Muscle of leg (tissue), 11 donors: Measurements from ENCODE around the gene SKIC3. TPM values are rescaled to one million over a fixed set of nuclear protein-coding genes. Genes with fewer than 3 reads are reported as not detected.
A peak's percentile ranks its signal among the peaks of the same experiment; 100 is the strongest.

ENCODE experiments used
- DNase-seq: peaks from one replicate; pipeline ENCODE4 v3.0.0; 2013
- H3K27ac ChIP-seq: one replicate; pipeline ENCODE4 v1.5.1; 2013; ENCODE audit warnings: mild to moderate bottlenecking, low read length, control low read depth
- H3K27me3 ChIP-seq: one replicate; pipeline ENCODE4 v1.6.1; 2013; ENCODE audit warnings: low read length; ENCODE audit not compliant: control insufficient read depth, insufficient read depth
- H3K36me3 ChIP-seq: one replicate; pipeline ENCODE4 v1.6.1; 2013; ENCODE audit warnings: low read length; ENCODE audit not compliant: control insufficient read depth, insufficient read depth
- H3K4me1 ChIP-seq: one replicate; pipeline ENCODE4 v1.6.1; 2013; ENCODE audit warnings: low read length; ENCODE audit not compliant: control insufficient read depth, insufficient read depth
- H3K4me3 ChIP-seq: one replicate; pipeline ENCODE4 v1.5.1; 2013; ENCODE audit warnings: low read length, control low read depth
- H3K9me3 ChIP-seq: replicated peaks from 2 replicates; pipeline ENCODE4 v1.6.1; 2013; ENCODE audit warnings: low read depth, low read length; ENCODE audit not compliant: control insufficient read depth
- WGBS: methylation state at CpG from one replicate; pipeline ENCODE4 v1.1.5; 2013; ENCODE audit warnings: missing lambda C conversion rate; ENCODE audit not compliant: insufficient coverage; 5-methylcytosine and 5-hydroxymethylcytosine counted together
- polyA plus RNA-seq, 8 donors: library from polyadenylated mRNA; unstranded; fragments of 120-200 nt; gene quantifications; one replicate each; pipeline versions ENCODE4 v1.2.1 to v1.2.3, GENCODE V29; 2013; ENCODE audit warnings: inconsistent platforms in 1 of 8, low replicate concordance in 1 of 8; ENCODE audit not compliant: insufficient read length in 8 of 8, insufficient read depth in 1 of 8
- total RNA-seq: library from RNA; stranded (reverse); fragments of 120-200 nt; gene quantifications from one replicate; pipeline ENCODE4 v1.2.4, GENCODE V29; 2013

Gene SKIC3
- total and polyA plus RNA-seq, 9 donors, result 43.6 to 75.0 (median 51.3) TPM

GRCh38 chr5:95565280-95565920 lies 10.6 kb upstream of the SKIC3 start:
- H3K27me3 ChIP-seq, result no peaks in the 10 kb centered on the region
- no CpG with 5 or more reads among the region's 4 CpGs for WGBS
- H3K4me3 ChIP-seq, result no peak overlapping the region
- no peaks in the 10 kb centered on the region for H3K36me3 ChIP-seq
- H3K4me1 ChIP-seq, result peaks cover 3% of the 10 kb centered on the region
- no peak overlapping the region for H3K27ac ChIP-seq
- no peak for DNase-seq
- no peaks in the 10 kb centered on the region for H3K9me3 ChIP-seq

DNA sequence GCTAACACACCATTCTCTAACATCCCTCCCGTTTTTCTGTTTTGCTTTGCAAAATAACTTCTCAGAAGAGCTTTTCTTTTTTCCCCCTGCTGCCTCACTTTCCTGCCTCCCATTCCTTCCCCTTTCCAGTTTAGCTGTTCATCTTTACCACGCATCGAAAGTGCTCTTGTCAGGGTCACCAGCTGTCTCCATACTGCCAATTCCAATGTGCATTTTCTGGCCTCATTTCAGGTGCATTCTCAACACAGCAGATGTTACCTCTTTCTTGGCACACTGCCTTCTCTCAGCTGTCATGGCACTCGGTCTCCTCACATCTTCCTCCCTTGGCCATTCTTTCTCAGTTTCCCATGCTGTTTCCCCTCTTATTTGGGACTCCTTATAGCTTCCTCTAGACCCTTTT lies 9.7 kb upstream of the SKIC3 start:
- 63% methylated on average over 4 of the region's 4 CpGs for WGBS
- Histone ChIP-seq H3K27me3 (no peaks in the 10 kb centered on the region), H3K9me3 (no peaks in the 10 kb centered on the region), H3K4me1 (peaks cover 3% of the 10 kb centered on the region), H3K27ac (no peak overlapping the region), H3K36me3 (no peaks in the 10 kb centered on the region), H3K4me3 (no peak overlapping the region)
- DNase-seq, result peak; percentile 74

DNA sequence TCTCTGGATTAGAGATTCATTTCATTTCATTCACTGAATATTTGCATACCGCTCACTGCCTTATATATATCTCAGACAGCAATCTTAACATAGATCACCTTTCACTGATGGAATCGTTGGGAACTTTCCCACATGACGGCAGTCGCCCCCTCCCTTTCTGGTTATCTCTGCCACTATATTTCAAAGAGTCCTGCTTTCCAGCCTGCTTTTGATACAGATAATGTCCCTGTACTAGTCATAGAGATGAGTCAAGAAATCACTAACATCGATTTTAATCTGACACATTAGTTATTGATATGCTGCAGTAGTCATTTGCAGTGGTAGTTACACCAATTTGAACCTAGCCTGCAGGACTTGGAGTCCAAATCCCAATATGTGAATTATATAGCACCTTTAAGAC lies 8.6 kb upstream of the SKIC3 start:
- WGBS, result 100% methylated on average over 1 of the region's 5 CpGs
- DNase-seq, result no peak
- Histone ChIP-seq H3K4me1 (peaks cover 3% of the 10 kb centered on the region), H3K27me3 (no peaks in the 10 kb centered on the region), H3K36me3 (no peaks in the 10 kb centered on the region), H3K27ac (no peak overlapping the region), H3K9me3 (no peaks in the 10 kb centered on the region), H3K4me3 (no peak overlapping the region)

DNA sequence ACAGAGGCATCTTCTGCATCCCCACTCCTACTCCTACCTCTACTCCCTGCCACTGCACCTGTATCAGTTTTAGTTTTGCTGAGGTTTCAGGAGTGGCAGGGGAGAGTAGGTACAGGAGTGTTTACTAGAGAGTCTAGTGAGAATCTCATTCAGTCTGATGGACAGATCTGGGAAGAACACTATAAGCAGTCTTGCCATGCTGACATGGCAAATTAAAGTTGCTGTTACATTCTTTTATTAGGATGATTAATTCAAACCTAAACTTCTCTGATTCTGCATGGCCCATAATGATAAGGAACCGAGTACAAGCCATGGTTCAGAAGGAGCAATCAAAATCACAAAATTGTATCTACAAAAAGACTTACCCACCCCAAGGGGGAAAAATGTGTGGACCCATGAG lies 7.5 kb upstream of the SKIC3 start:
- H3K36me3 ChIP-seq, result no peaks in the 10 kb centered on the region
- no peak overlapping the region for H3K4me3 ChIP-seq
- H3K27ac ChIP-seq, result no peak overlapping the region
- no peaks in the 10 kb centered on the region for H3K27me3 ChIP-seq
- WGBS, result no CpG with 5 or more reads among the region's 1 CpG
- no peak for DNase-seq
- H3K9me3 ChIP-seq, result no peaks in the 10 kb centered on the region
- peaks cover 3% of the 10 kb centered on the region for H3K4me1 ChIP-seq

DNA sequence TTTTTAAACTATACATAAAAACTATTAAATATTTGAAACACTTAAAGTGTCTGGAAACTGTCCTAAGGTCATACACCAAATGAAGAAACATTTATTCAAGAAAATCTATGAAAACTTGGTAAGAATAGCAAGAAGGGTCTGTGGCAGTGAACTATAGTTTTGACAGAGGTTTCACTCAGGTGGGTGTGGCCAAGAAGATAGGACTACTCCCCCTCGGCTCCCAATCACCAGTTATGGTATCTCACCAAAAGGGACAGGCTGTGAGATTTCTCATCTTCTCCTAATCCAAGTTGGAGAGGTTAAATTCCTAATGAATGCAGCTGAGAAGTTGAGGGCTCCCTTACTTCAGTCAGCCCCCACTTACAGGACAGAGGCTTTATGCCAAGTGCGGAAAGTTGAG lies 3.1 kb upstream of the SKIC3 start:
- no peaks in the 10 kb centered on the region for H3K9me3 ChIP-seq
- H3K4me1 ChIP-seq, result peaks cover 3% of the 10 kb centered on the region
- H3K27ac ChIP-seq, result no peak overlapping the region
- H3K27me3 ChIP-seq, result no peaks in the 10 kb centered on the region
- no peak overlapping the region for H3K4me3 ChIP-seq
- no peak for DNase-seq
- 100% methylated on average over 1 of the region's 2 CpGs for WGBS
- H3K36me3 ChIP-seq, result no peaks in the 10 kb centered on the region

DNA sequence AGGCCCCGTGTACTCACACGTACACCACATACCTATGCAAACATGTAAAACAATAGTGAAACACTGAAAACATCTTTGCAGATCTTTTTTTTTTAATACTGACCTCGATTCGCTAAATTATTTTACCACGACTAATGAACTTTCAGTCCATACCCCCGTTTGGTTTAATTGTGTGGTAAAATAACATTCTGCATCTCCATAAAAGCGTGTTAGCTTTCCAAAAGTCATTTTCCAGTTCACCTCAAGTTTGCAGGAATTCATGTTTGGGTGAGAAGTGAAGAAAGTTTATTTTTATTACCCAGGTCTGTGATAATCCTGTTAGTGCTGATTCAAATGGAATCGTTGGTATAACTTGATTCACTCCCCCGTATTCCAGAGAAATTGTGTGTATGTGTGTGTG lies 776 bp upstream of the SKIC3 start:
- DNase-seq, result peak; percentile 24
- H3K4me1 ChIP-seq, result peaks cover 3% of the 10 kb centered on the region

DNA sequence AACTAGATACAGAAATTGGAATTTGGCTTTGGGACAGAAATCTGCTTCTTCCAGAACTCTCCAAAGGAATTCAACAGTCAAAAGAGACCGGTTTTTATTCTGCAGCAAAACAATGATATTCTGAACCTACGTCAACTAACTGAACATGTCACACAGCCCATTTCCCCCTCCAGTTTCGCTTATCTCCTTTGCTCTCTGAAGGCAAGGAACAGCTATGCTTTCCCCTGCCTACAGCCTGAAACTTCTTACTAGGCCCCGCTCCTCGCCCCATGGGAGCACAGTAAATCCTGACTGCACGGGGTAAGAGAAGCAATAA lies 488 bp downstream of the SKIC3 start:
- Histone ChIP-seq H3K9me3 (no peaks in the 10 kb centered on the region), H3K36me3 (peaks cover 2% of the 10 kb centered on the region), H3K27ac (peak overlapping the region; percentile 87), H3K4me1 (peaks cover 3% of the 10 kb centered on the region), H3K27me3 (no peaks in the 10 kb centered on the region), H3K4me3 (peak overlapping the region; percentile 58)
- DNase-seq, result no peak
- WGBS, result 0% methylated on average over 3 of the region's 6 CpGs

More for the DNA sequence above, 776 bp upstream of the SKIC3 start:
- Histone ChIP-seq H3K4me3 (peak overlapping the region; percentile 58), H3K27me3 (no peaks in the 10 kb centered on the region), H3K9me3 (no peaks in the 10 kb centered on the region), H3K27ac (peak overlapping the region; percentile 83), H3K36me3 (peaks cover 2% of the 10 kb centered on the region)
- no CpG with 5 or more reads among the region's 9 CpGs for WGBS

DNA sequence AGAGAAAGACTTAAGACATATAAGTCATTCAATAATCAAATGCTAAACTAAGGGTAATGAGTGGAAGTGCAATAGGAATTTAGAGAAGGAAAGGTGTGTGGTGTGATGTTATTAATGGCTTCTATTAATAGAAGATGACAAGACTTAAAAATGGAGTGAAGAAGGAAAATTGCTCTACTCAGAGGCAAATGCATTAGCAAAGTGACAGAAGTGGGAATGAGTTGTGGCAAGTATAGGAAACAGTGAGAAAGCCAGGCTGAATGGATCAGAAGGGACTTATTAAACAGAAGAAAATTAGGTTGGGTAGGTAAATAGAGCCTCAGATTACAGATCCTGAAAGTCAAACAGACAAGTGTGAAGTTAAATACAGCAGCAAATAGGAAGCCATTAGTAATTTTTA lies 5.7 kb downstream of the SKIC3 start:
- no peak for DNase-seq
- Histone ChIP-seq H3K27me3 (no peaks in the 10 kb centered on the region), H3K4me3 (no peak overlapping the region), H3K4me1 (peaks cover 3% of the 10 kb centered on the region), H3K36me3 (peaks cover 18% of the 10 kb centered on the region), H3K9me3 (no peaks in the 10 kb centered on the region), H3K27ac (no peak overlapping the region)

DNA sequence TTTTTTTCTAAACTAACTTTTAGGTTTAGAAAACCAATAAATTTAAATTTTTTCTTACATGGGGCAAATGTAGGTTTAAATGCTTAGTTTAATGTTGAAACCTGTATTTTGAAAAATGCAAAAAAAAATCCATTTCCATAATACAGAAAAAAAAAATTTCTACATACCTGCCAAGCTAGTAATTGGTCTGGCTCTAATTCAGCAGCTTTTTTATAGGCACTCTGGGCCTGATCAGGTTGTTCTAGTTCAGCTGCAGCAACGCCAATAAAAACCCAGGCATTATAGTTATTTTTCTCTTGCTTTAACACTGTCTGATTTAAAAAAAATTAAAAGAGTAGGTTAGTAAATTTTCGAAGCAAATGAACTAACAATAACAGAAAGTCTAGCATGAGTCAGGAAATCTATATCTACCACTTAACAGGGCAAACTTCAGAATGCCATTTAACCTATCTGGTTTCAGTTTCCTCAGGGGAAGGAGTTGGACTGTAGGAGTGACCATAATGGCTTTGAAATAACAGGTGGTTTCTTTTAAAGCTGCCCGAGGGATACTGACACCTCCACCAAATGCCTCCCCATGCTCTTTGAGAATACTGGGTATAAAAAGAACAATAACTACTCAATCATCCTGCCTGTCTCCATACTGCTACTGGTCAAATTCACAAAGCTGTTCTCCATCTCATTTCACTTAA lies 11.6 kb downstream of the SKIC3 start:
- Histone ChIP-seq H3K4me1 (no peaks in the 10 kb centered on the region), H3K4me3 (no peak overlapping the region), H3K27me3 (no peaks in the 10 kb centered on the region), H3K9me3 (no peaks in the 10 kb centered on the region), H3K27ac (no peak overlapping the region), H3K36me3 (peaks cover 19% of the 10 kb centered on the region)
- WGBS, result no CpG with 5 or more reads among the region's 3 CpGs
- DNase-seq, result no peak

GRCh38 chr5:95537501-95537900 lies 17.3 kb downstream of the SKIC3 start:
- WGBS, result no CpG with 5 or more reads among the region's 2 CpGs
- Histone ChIP-seq H3K4me3 (no peak overlapping the region), H3K4me1 (no peaks in the 10 kb centered on the region), H3K9me3 (no peaks in the 10 kb centered on the region), H3K36me3 (peaks cover 9% of the 10 kb centered on the region), H3K27me3 (no peaks in the 10 kb centered on the region), H3K27ac (no peak overlapping the region)
- DNase-seq, result no peak

GRCh38 chr5:95533761-95534160 lies 21.0 kb downstream of the SKIC3 start:
- Histone ChIP-seq H3K4me1 (no peaks in the 10 kb centered on the region), H3K36me3 (peaks cover 13% of the 10 kb centered on the region), H3K27me3 (no peaks in the 10 kb centered on the region), H3K27ac (no peak overlapping the region), H3K9me3 (no peaks in the 10 kb centered on the region), H3K4me3 (no peak overlapping the region)
- DNase-seq, result no peak
